Epidermal melanocyte (primary cell): ENCODE results near the gene TP53I13.
A peak's percentile ranks its signal among the peaks of the same experiment; 100 is the strongest.

Experiments
- DNase-seq: peaks from one replicate; pipeline ENCODE4 v3.0.0; 2011; ENCODE audit warnings: low spot score; ENCODE audit not compliant: insufficient read length

The TP53I13 gene

DNA sequence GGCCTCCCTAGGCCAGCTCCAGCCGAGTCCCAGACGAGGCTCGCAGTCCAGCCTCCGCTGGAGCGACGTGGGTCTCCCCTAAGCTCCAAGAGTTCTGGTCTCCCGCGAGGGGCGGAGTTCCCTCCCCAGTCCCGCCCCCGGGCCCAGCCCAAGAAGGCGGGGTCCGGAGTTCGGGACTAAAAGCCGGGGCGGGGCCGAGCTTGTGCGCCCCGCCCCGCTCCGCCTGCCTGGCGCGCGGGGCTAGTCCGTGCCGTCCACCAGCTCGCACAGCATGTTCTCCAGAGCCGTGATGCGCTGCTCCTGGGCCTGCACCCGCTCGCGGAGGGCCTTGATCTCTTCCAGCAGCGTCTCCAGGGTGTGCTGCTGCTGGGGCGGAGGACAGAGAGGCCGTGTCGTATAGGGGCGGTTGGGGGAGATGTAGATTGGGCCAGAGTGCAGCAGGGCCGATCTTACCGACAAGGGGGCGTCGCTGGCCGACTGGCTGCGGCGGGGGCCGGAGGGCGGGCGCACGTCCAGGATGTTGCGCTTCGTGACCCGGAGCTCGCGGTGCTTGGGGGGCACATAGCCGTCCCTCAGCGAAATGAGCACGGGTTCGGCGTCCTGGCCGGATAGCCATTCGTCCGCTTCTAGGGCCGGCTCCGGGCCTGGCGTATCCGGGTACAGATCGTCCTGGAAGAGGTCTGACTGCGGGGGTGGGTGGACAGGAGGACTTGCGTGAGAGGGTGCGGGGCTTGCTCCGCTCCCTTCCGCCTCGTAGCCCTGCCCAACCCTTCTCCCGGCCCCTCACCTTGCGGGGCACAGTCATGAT, 47.2 kb downstream of the TP53I13 start:
- peak; percentile 81 for DNase-seq

GRCh38 chr17:29616300-29617048, 48.0 kb downstream of the TP53I13 start:
- no peak for DNase-seq

DNA sequence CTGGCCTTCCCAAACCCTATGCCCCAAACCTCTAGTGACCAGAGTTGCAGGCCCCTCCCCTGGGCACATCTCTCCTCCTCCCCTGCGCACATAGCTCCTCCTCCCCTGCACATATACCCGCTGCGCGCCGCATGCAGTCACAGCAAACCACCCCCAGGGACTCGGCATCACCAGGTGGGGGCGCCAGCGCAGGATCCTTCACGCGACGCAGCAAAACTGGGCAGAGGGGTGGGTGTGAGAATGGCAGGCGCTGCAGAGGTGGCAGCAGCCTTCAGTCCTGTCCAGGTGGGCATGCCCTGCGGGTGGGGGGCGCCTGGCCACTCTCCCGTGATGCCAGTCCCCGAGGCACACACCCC, 48.6 kb downstream of the TP53I13 start:
- DNase-seq: peak; percentile 68

DNA sequence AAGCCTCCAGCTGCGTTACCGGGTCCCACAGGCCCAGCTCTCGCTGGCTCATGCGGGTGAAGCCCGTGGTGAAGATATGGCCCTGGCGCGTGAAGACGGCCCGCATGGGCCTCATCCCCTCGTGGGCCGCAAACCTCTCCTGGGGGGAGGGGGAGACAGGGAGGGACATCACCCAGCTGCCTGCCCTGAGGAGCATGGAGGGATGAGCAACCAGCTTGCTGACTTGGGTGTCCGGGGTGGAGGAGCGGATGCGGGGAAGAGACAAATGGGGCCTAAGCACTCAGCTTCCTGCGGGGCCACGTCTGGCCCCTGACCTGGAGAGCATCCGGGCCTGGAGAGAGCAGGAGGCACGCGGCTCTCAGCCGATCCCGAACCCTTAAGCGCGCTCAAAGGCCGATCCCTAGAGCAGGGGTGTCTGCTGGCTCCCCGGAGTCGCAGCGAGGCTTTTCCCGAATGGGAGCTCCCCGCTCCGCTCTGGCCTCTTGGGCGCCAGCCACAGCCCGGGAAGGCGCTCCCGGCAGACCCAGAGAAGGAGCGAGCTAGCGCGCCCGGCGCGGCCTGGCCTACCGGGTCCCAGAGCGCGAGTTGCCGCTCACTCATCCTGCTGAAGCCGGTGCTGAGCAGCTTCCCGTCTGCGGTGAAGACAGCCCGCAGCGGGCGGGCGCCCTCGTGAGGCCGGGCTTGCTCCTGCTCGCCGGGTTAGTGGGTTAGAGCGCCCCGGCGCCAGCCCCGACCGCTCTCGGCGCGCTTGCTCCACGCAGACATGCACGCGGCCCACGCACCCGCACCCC, 49.2 kb downstream of the TP53I13 start:
- DNase-seq: peak; percentile 73

DNA sequence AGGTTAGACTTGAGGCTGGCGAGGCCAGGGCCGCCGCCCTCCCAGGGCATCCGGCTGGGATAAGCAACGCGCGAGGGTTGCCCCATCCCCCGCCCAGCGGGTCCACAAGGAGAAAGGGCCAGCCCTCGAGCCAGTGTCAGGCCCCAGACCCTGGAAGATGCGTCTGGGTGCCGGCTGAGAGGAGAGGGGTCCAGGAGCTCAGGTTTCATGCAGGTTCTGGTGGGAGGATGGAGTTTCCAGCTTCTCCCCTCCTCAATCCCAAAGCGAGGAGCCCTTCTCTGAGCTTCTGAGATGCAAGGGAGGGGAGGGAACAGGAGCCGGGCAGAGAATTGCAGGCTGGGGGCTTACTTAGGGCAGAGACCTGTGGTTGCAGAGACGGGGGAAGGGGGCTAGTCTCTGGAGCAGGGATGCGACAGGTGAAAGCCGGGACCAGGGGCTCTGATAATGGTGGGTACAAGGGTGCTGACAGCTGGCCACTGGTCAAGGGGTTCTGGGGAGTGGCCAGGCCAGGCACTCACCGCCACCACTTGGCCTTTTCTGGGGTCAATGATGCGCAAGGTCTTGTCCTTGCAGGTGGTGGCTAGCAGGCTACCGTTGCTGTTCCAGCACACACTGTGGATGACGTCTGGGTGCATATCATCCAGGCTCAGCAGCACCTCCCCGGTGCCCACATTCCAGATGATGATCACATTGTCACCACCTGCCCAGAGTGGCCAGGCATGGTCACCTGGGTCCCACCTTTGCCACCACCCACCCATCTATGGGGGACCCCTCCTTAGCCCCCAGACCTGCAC, 50.0 kb downstream of the TP53I13 start:
- no peak for DNase-seq

DNA sequence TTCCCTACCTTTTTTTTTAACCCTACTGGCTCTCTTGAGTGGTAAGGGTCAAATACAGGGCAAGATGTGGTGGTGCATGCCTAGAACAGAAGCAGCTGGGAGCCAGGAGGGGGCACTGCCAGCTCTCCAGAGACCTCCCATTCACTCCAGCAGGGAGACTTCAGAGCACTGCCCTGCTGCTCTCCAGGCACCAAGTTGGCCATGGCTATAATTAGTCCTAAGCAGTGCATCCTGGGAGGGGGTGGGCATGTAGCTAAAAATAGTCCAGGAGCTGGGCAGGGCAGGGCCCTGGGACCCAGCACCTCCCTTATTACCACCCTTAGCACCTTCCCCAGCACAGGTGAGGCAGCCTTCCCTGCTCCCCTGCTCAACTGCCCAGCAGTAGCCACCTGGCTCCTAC, 50.8 kb downstream of the TP53I13 start:
- no peak for DNase-seq

DNA sequence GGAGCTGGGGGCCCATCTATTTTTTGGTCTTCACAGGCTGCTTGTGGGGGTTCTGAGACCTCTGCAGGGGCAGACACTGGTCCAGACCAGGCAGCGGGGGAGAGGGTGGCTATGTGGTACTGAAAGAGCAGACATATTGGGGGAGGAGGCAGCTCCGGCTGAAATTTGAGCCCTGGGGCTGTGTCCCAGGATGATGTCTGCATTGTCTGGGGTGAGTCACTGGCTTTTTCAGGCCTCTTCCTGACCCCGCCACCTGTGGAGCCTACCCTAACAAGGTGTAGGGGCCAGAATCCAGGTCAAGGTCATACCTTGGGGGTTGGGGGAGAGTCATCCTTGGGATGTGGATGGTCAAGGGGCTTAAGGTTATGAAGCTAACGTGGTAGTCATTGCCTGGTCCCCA, 51.8 kb downstream of the TP53I13 start:
- DNase-seq: no peak

DNA sequence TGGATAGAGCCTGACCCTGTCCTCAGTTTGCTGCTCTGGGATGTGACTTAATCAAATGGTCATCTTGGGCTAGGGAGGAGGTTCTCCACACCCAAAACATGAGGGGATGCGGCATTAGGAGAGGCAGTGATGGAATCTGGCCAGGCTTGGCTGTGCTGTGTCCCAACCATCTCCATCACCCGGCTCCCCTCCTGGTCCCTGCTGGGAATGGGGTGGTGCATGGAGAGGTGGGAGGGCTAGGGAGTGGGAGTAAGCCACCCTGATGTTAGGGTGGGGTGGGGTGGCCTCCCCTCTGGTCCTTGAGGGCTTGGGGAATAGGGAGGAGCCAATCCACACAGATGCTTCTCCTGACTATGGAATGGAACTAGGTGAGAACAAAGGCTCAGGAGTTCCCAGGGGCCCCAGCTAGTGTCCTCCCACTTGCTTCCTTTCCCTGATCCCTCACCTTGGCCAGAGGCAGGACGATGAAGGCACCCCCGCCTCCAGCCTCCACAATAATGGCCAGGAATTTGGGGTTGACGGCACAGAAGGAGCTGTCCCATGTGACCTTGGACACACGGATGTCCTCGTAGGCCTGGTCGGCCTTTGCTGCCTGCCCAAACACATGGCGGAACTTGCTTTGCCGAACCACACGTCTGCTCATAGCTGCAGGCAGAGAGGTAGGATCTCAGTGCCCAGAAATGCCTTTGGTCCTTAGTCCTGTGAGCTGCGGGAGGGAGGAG, 52.4 kb downstream of the TP53I13 start:
- no peak for DNase-seq

GRCh38 chr17:29621751-29622194, 53.3 kb downstream of the TP53I13 start:
- no peak for DNase-seq
